Measurements from ENCODE around the gene BICRA. TPM values are rescaled to one million over a fixed set of nuclear protein-coding genes. Genes with fewer than 3 reads are reported as not detected.
A peak's percentile ranks its signal among the peaks of the same experiment; 100 is the strongest.

BICRA gene
- total and polyA plus RNA-seq, 9 of the 15 experiments (the other 6 are each of a cell fraction or from before 2014, with no cell fraction given): 0.01 to 8.8 (median 1.2) TPM

- TF ChIP-seq CTCFL (IDR thresholded peaks at IDR 0.05; ENCODE audit: borderline replicate concordance, insufficient read depth, low read depth, low read length, poor library complexity, severe bottlenecking): no peak
- TF ChIP-seq ZNF217 (CRISPR knock-in tag; IDR thresholded peaks at IDR 0.05): no peak
- TF ChIP-seq THRA (IDR thresholded peaks at IDR 0.05): no peak
- TF ChIP-seq SRSF7 (optimal IDR thresholded peaks at IDR 0.05; ENCODE audit: low read depth, low read length): no peak
- TF ChIP-seq HDAC3 (IDR thresholded peaks at IDR 0.05; ENCODE audit: borderline replicate concordance, partially characterized antibody): no peak
- no peak for TF ChIP-seq ZNF707 (CRISPR knock-in tag; conservative IDR thresholded peaks at IDR 0.05)
- no peak for TF ChIP-seq CCAR2 (IDR thresholded peaks at IDR 0.05; ENCODE audit: low read depth, low read length)
- TF ChIP-seq ZNF165 (CRISPR knock-in tag; IDR thresholded peaks at IDR 0.05; ENCODE audit: borderline replicate concordance): no peak
- TF ChIP-seq NCOR1 (IDR thresholded peaks at IDR 0.05): no peak
- TF ChIP-seq E2F6 (IDR thresholded peaks at IDR 0.05; ENCODE audit: borderline replicate concordance in 1 of 2, extremely low read depth in 1 of 2, insufficient read depth in 1 of 2, insufficient read length in 1 of 2, low read depth in 1 of 2, low read length in 1 of 2, poor library complexity in 1 of 2, severe bottlenecking in 1 of 2): peak in 1 of 2 experiments; percentile 48
- TF ChIP-seq TSC22D4 (tag; IDR thresholded peaks at IDR 0.05): no peak
- TF ChIP-seq GTF2B (IDR thresholded peaks at IDR 0.05; ENCODE audit: extremely low read depth, insufficient read length): no peak
- TF ChIP-seq JUNB (CRISPR knock-in tag; conservative IDR thresholded peaks at IDR 0.05): no peak
- TF ChIP-seq IFI16 (CRISPR knock-in tag; IDR thresholded peaks at IDR 0.05): no peak
- no peak for TF ChIP-seq EHMT2 (IDR thresholded peaks at IDR 0.05)
- TF ChIP-seq KLF16 (IDR thresholded peaks at IDR 0.05): peak; percentile 41; the same call in 1 of the 2 replicates
- no peak for TF ChIP-seq HDAC6 (IDR thresholded peaks at IDR 0.05; ENCODE audit: low read depth, low read length)
- TF ChIP-seq ZNF143 (CRISPR knock-in tag; IDR thresholded peaks at IDR 0.05): no peak
- TF ChIP-seq ZNF224 (CRISPR knock-in tag; IDR thresholded peaks at IDR 0.05): no peak
- TF ChIP-seq HDAC2 (IDR thresholded peaks at IDR 0.05): peak; percentile 26; the same call in 1 of the 2 replicates
- no peak for TF ChIP-seq ZNF41 (CRISPR knock-in tag; conservative IDR thresholded peaks at IDR 0.05)
- no peak for TF ChIP-seq C11orf30 (IDR thresholded peaks at IDR 0.05; ENCODE audit: low read depth)
- no peak for TF ChIP-seq ARID1B (IDR thresholded peaks at IDR 0.05)
- no peak for TF ChIP-seq RBM34 (IDR thresholded peaks at IDR 0.05; ENCODE audit: borderline replicate concordance, insufficient read depth, low read length)
- no peak for TF ChIP-seq ERF (CRISPR knock-in tag; IDR thresholded peaks at IDR 0.05)
These were observed 89.1 kb downstream of the BICRA start (continued) for GRCh38 chr19:47697863-47698609.

All from K562 (cell line).